B cell (primary cell): ENCODE results near the gene SSTR4. TPM values are rescaled to one million over a fixed set of nuclear protein-coding genes. Genes with fewer than 3 reads are reported as not detected.

Experiments
- ATAC-seq: fragments of 200-7000 bp; cut with Tn5 transposase; one replicate; pipeline ENCODE4 v1.10.0; 2021; ENCODE audit warnings: low read depth, mild to moderate bottlenecking, moderate number of reproducible peaks, moderate library complexity
- CTCF ChIA-PET: fragments of 350-600 bp; sonication (Branson Sonifier 250); formaldehyde crosslinking; loops from one replicate; lab custom pipeline; 2021; ENCODE audit warnings: antibody characterized with exemption, inconsistent platforms; lab: Charles Lee
- POLR2A ChIA-PET: fragments of 350-600 bp; sonication (Branson Sonifier 250); formaldehyde crosslinking; loops from one replicate; lab custom pipeline; 2021; ENCODE audit warnings: antibody characterized with exemption; lab: Charles Lee
- DNase-seq: peaks from one replicate; pipeline ENCODE4 v3.0.0; 2013
- H2AFZ ChIP-seq: 2 replicates; pipeline ENCODE4 v1.6.1; 2012; ENCODE audit warnings: mild to moderate bottlenecking, low read depth, low read length; ENCODE audit not compliant: insufficient read depth, poor library complexity, severe bottlenecking
- H3K27ac ChIP-seq, 2 donors: 1 replicate in 1 of 2; 2 replicates in 1 of 2; pipeline ENCODE4 v1.5.1; 2012 to 2013; ENCODE audit warnings: low read length in 2 of 2, mild to moderate bottlenecking in 2 of 2, moderate library complexity in 1 of 2
- H3K27me3 ChIP-seq, 4 experiments: fragments of 200-600 bp in 1 of 4; sonication (generic) in 1 of 4; replicated peaks in 1 of 4; 1 replicate in 2 of 4; 2 replicates in 2 of 4; pipeline versions ENCODE4 v1.6.1 to v1.7.0; 2013 to 2016; ENCODE audit warnings: low read length in 3 of 4, mild to moderate bottlenecking in 2 of 4, mixed read lengths in 1 of 4, moderate library complexity in 1 of 4; ENCODE audit not compliant: insufficient read depth in 4 of 4, control insufficient read depth in 3 of 4; ENCODE audit errors: control extremely low read depth in 1 of 4
- H3K36me3 ChIP-seq, 2 experiments: replicated peaks in 1 of 2; 1 replicate in 1 of 2; 2 replicates in 1 of 2; pipeline versions ENCODE4 v1.6.1 to v1.7.1; 2013; ENCODE audit warnings: low read length in 1 of 2; ENCODE audit not compliant: insufficient read depth in 2 of 2, control insufficient read depth in 1 of 2; ENCODE audit errors: control extremely low read depth in 1 of 2, extremely low read depth in 1 of 2
- H3K4me1 ChIP-seq, 2 donors: fragments of 200-600 bp in 1 of 2; sonication (generic) in 1 of 2; 1 replicate in 1 of 2; 2 replicates in 1 of 2; pipeline versions ENCODE4 v1.5.1 to v1.6.1; 2013 to 2017; ENCODE audit warnings: low read length in 2 of 2; ENCODE audit not compliant: control insufficient read depth in 2 of 2, insufficient read depth in 2 of 2
- H3K4me2 ChIP-seq: replicated peaks from 2 replicates; pipeline ENCODE3; 2012; ENCODE audit warnings: mild to moderate bottlenecking, low read depth, low read length; ENCODE audit not compliant: poor library complexity, severe bottlenecking
- H3K4me3 ChIP-seq, 5 experiments: fragments of 200-600 bp in 1 of 5; sonication (generic) in 1 of 5; 1 replicate in 3 of 5; 2 replicates in 2 of 5; pipeline versions ENCODE4 v1.5.1 to v1.7.0; 2011 to 2016; ENCODE audit warnings: low read length in 4 of 5, mild to moderate bottlenecking in 4 of 5, low read depth in 2 of 5, control low read depth in 1 of 5, moderate library complexity in 1 of 5; ENCODE audit not compliant: insufficient read depth in 1 of 5; ENCODE audit errors: control extremely low read depth in 1 of 5, extremely low read depth in 1 of 5
- H3K79me2 ChIP-seq: fragments of 200-600 bp; sonication (generic); one replicate; pipeline ENCODE4 v1.6.0; 2016; ENCODE audit warnings: low read length; ENCODE audit not compliant: control insufficient read depth, insufficient read depth
- H3K9ac ChIP-seq: fragments of 200-600 bp; sonication (generic); 2 replicates; pipeline ENCODE4 v1.6.1; 2017; ENCODE audit warnings: mild to moderate bottlenecking, low read length, moderate library complexity
- H3K9me3 ChIP-seq, 3 donors: one replicate each; pipeline versions ENCODE4 v1.6.1 to v1.7.1; 2013; ENCODE audit warnings: low read length in 2 of 3; ENCODE audit not compliant: control insufficient read depth in 2 of 3, insufficient read depth in 1 of 3; ENCODE audit errors: control extremely low read depth in 1 of 3
- H4K20me1 ChIP-seq: 2 replicates; pipeline ENCODE4 v1.6.0; 2012; ENCODE audit warnings: mild to moderate bottlenecking, low read length; ENCODE audit not compliant: insufficient read depth, control insufficient read depth, poor library complexity, severe bottlenecking
- H3K27ac Mint-ChIP-seq: one replicate; pipeline ENCODE4 v1.8.0; 2021; ENCODE audit warnings: mixed read lengths
- H3K27me3 Mint-ChIP-seq: one replicate; pipeline ENCODE4 v1.8.0; 2021; ENCODE audit warnings: mixed read lengths
- H3K4me1 Mint-ChIP-seq: one replicate; pipeline ENCODE4 v1.8.0; 2021; ENCODE audit warnings: mixed read lengths
- H3K4me3 Mint-ChIP-seq: one replicate; pipeline ENCODE4 v1.8.0; 2021; ENCODE audit warnings: mixed read lengths
- H3K9me3 Mint-ChIP-seq: one replicate; pipeline ENCODE4 v1.8.0; 2022; ENCODE audit warnings: mixed read lengths; ENCODE audit not compliant: insufficient read depth
- CTCF ChIP-seq: fragments of 200-600 bp; IDR thresholded peaks from one replicate; pipeline ENCODE4 v1.8.0; 2022; ENCODE audit warnings: antibody characterized with exemption, mild to moderate bottlenecking
- EZH2 ChIP-seq: IDR thresholded peaks from 2 replicates; pipeline ENCODE4 v1.6.1; 2012; ENCODE audit warnings: borderline replicate concordance, low read depth, mild to moderate bottlenecking, moderate library complexity, low read length; ENCODE audit not compliant: insufficient read depth, poor library complexity, severe bottlenecking
- WGBS: methylation state at CpG from one replicate; pipeline ENCODE4 v1.1.5; 2013; ENCODE audit warnings: missing lambda C conversion rate; ENCODE audit not compliant: insufficient coverage; 5-methylcytosine and 5-hydroxymethylcytosine counted together
- intact Hi-C: fragments of 100-400 bp; cut with micrococcal nuclease; formaldehyde crosslinking; loops from one replicate; pipeline ENCODE4 v1.10.0; 2022
- polyA plus RNA-seq: library from polyadenylated mRNA; depleted of rRNA; stranded (reverse); fragments of >200 nt; gene quantifications from 2 replicates; pipeline ENCODE4 v1.2.3, GENCODE V29; 2012
- total RNA-seq, 2 donors: library from RNA; stranded (reverse); fragments of 120-200 nt in 1 of 2; gene quantifications; 1 replicate in 1 of 2; 2 replicates in 1 of 2; pipeline versions ENCODE4 v1.2.3 to v1.2.4, GENCODE V29; 2013 to 2022

The SSTR4 gene
- total and polyA plus RNA-seq, 2 donors (not counting 1 experiment from before 2014, with no cell fraction given), result not detected

- Mint-ChIP-seq H3K27ac (no peak overlapping the region), H3K27me3 (no peaks in the 10 kb centered on the region), H3K4me1 (no peaks in the 10 kb centered on the region), H3K4me3 (no peak overlapping the region), H3K9me3 (no peaks in the 10 kb centered on the region)
- Histone ChIP-seq H3K36me3 (no peaks in the 10 kb centered on the region), H3K9me3 (no peaks in the 10 kb centered on the region), H3K79me2 (no peaks in the 10 kb centered on the region), H3K4me1 (no peaks in the 10 kb centered on the region), H3K9ac (no peak overlapping the region), H2AFZ (no peak overlapping the region), H3K4me3 (no peak overlapping the region), H3K27me3 (no peaks in the 10 kb centered on the region), H3K4me2 (no peak overlapping the region), H3K27ac (no peak overlapping the region), H4K20me1 (no peaks in the 10 kb centered on the region)
- POLR2A ChIA-PET, result no interaction called here
- no peak for ATAC-seq
- intact Hi-C loops, result no loop called here
- DNase-seq, result no peak
- 81% methylated on average over 2 of the region's 3 CpGs for WGBS
- no peak for TF ChIP-seq CTCF
- no peak for TF ChIP-seq EZH2
- CTCF ChIA-PET, result no interaction called here
Observed at GRCh38 chr20:23074052-23074451, 38.9 kb downstream of the SSTR4 start.

GRCh38 chr20:23077277-23077676 lies 42.2 kb downstream of the SSTR4 start:
- Mint-ChIP-seq H3K4me3 (no peak overlapping the region), H3K9me3 (no peaks in the 10 kb centered on the region), H3K27me3 (no peaks in the 10 kb centered on the region), H3K27ac (no peak overlapping the region), H3K4me1 (no peaks in the 10 kb centered on the region)
- Histone ChIP-seq H3K79me2 (no peaks in the 10 kb centered on the region), H3K4me3 (no peak overlapping the region), H3K4me1 (no peaks in the 10 kb centered on the region), H3K27ac (no peak overlapping the region), H4K20me1 (no peaks in the 10 kb centered on the region), H3K36me3 (no peaks in the 10 kb centered on the region), H2AFZ (no peak overlapping the region), H3K27me3 (no peaks in the 10 kb centered on the region), H3K4me2 (no peak overlapping the region), H3K9me3 (no peaks in the 10 kb centered on the region), H3K9ac (no peak overlapping the region)
- POLR2A ChIA-PET, result no interaction called here
- CTCF ChIA-PET, result no interaction called here
- WGBS, result 76% methylated on average over 4 of the region's 4 CpGs
- DNase-seq (no peak), ATAC-seq (no peak)
- TF ChIP-seq EZH2, result no peak
- no peak for TF ChIP-seq CTCF
- intact Hi-C loops, result no loop called here
